K562 (cell line): ENCODE results near the gene GBF1. TPM values are rescaled to one million over a fixed set of nuclear protein-coding genes. Genes with fewer than 3 reads are reported as not detected.

Experiments
- ASH1L ChIP-seq: fragments of 450-650 bp; IDR thresholded peaks from 2 replicates; pipeline ENCODE4 v1.6.1; 2018; ENCODE audit warnings: borderline replicate concordance, mild to moderate bottlenecking, low read depth; ENCODE audit not compliant: partially characterized antibody
- CBX1 ChIP-seq: sonication (generic); IDR thresholded peaks from 2 replicates; pipeline ENCODE4 v1.6.1; 2016; ENCODE audit warnings: antibody characterized with exemption, low read depth, mild to moderate bottlenecking
- CEBPG ChIP-seq, 3 experiments: fragments of 200-800 bp in 1 of 3; sonication (Bioruptor generic) in 1 of 3; sonication (generic) in 1 of 3; formaldehyde crosslinking in 1 of 3; IDR thresholded peaks in 2 of 3; conservative IDR thresholded peaks in 1 of 3; 2 replicates each; pipeline versions ENCODE4 v1.6.1 to v1.8.0; 2016 to 2022; ENCODE audit warnings: missing compliant biosample characterization in 2 of 3, missing genetic modification characterization in 2 of 3, mild to moderate bottlenecking in 1 of 3, missing genetic modification reagents in 1 of 3
- CTBP1 ChIP-seq: fragments of 450-650 bp; IDR thresholded peaks from 2 replicates; pipeline ENCODE4 v1.6.1; 2016; ENCODE audit warnings: borderline replicate concordance
- GTF2F1 ChIP-seq: IDR thresholded peaks from 2 replicates; pipeline ENCODE4 v1.6.1; 2011; ENCODE audit warnings: low read depth, low read length, improper control_type of control experiment
- HDAC1 ChIP-seq, 2 experiments: fragments of 450-650 bp; IDR thresholded peaks; 2 replicates each; pipeline ENCODE4 v1.6.1; 2016 to 2017; ENCODE audit warnings: inconsistent platforms in 1 of 2, mild to moderate bottlenecking in 1 of 2, moderate library complexity in 1 of 2
- HEY1 ChIP-seq: fragments of 250-450 bp; sonication (Bioruptor Pico); IDR thresholded peaks from 2 replicates; pipeline ENCODE4 v1.5.0; 2020; ENCODE audit warnings: mild to moderate bottlenecking, moderate library complexity, borderline replicate concordance
- NCOA2 ChIP-seq, 2 experiments: fragments of 450-650 bp; IDR thresholded peaks; 2 replicates each; pipeline ENCODE4 v1.6.1; 2018; ENCODE audit warnings: mild to moderate bottlenecking in 2 of 2, moderate library complexity in 1 of 2; ENCODE audit not compliant: partially characterized antibody in 2 of 2
- NEUROD1 ChIP-seq: fragments of 150-350 bp; IDR thresholded peaks from 2 replicates; pipeline ENCODE4 v1.6.1; 2014; ENCODE audit warnings: borderline replicate concordance, low read length, low read depth; ENCODE audit not compliant: partially characterized antibody
- NKRF ChIP-seq: fragments of 450-650 bp; IDR thresholded peaks from 2 replicates; pipeline ENCODE4 v1.6.1; 2016; ENCODE audit warnings: borderline replicate concordance
- POU5F1 ChIP-seq: fragments of 150-350 bp; IDR thresholded peaks from 2 replicates; pipeline ENCODE4 v1.6.1; 2014; ENCODE audit warnings: borderline replicate concordance, low read length, low read depth, mild to moderate bottlenecking; ENCODE audit not compliant: partially characterized antibody
- RAD51 ChIP-seq: fragments of 450-650 bp; IDR thresholded peaks from 2 replicates; pipeline ENCODE4 v1.7.1; 2016; ENCODE audit warnings: low read depth, mild to moderate bottlenecking, borderline replicate concordance
- RBBP5 ChIP-seq: fragments of 200-600 bp; sonication (generic); IDR thresholded peaks from 2 replicates; pipeline ENCODE4 v1.6.1; 2012; ENCODE audit warnings: borderline replicate concordance, mild to moderate bottlenecking, low read length, control low read depth, inconsistent platforms; ENCODE audit not compliant: insufficient read depth, poor library complexity, severe bottlenecking
- ZKSCAN3 ChIP-seq: fragments of 250-450 bp; sonication (Bioruptor Pico); IDR thresholded peaks from 2 replicates; pipeline ENCODE4 v1.4.0; 2020
- ZNF12 ChIP-seq: sonication (generic); formaldehyde crosslinking; IDR thresholded peaks from 2 replicates; pipeline ENCODE4 v1.4.0; 2020; ENCODE audit warnings: mild to moderate bottlenecking, missing genetic modification reagents
- ZNF764 ChIP-seq: fragments of 250-450 bp; sonication (Bioruptor Pico); IDR thresholded peaks from 2 replicates; pipeline ENCODE4 v1.4.0; 2020; ENCODE audit warnings: low read depth, mild to moderate bottlenecking, moderate library complexity
- polyA plus RNA-seq, 8 experiments: library from polyadenylated mRNA; depleted of rRNA in 4 of 8; stranded (reverse) in 5 of 8; unstranded in 3 of 8; fragments of >200 nt; fragmentation: Nextera tagmentation in 2 of 8; fragmentation: Illumina TruSeq in 1 of 8; extraction: Ambion mirVana in 2 of 8; extraction: Trizol in 1 of 8; gene quantifications; 2 replicates each; pipeline versions ENCODE4 v1.2.1 to v1.2.3, GENCODE V29; 2011 to 2014; ENCODE audit warnings: inconsistent platforms in 1 of 8, missing spikeins in 1 of 8
- total RNA-seq, 7 experiments: library from RNA; depleted of rRNA in 6 of 7; stranded (reverse); fragments of >200 nt in 6 of 7; fragmentation: Illumina TruSeq in 2 of 7; extraction: Trizol in 2 of 7; gene quantifications; 2 replicates each; pipeline versions ENCODE4 v1.2.1 to v1.2.3, GENCODE V29; 2011 to 2021; ENCODE audit warnings: low replicate concordance in 1 of 7
- TF ChIP-seq, protein P1 (sequence below): sonication (generic); formaldehyde crosslinking; IDR thresholded peaks from 2 replicates; pipeline ENCODE4 v1.8.0; 2022; ENCODE audit warnings: mild to moderate bottlenecking, low read depth, missing genetic modification reagents
- TF ChIP-seq, protein P2 (sequence below), 3 experiments: IDR thresholded peaks in 2 of 3; conservative IDR thresholded peaks in 1 of 3; 2 replicates each; pipeline ENCODE4 v1.5.1; 2011 to 2012; ENCODE audit warnings: low read length in 3 of 3, mild to moderate bottlenecking in 3 of 3, control low read depth in 2 of 3, improper control_type of control experiment in 1 of 3, inconsistent platforms in 1 of 3, low read depth in 1 of 3, mixed read lengths in 1 of 3, moderate library complexity in 1 of 3; ENCODE audit not compliant: insufficient read depth in 2 of 3
- TF ChIP-seq, protein P3 (sequence below): fragments of 450-650 bp; IDR thresholded peaks from 2 replicates; pipeline ENCODE4 v1.6.1; 2016; ENCODE audit warnings: antibody characterized with exemption

Gene GBF1
- total and polyA plus RNA-seq, 9 of the 15 experiments (the other 6 are each of a cell fraction or from before 2014, with no cell fraction given): 0.69 to 28.0 (median 10.3) TPM

GRCh38 chr10:102241444-102242117, 3.8 kb upstream of the GBF1 start, which contains the start of gene PITX3 (continued):
- TF ChIP-seq, protein P1, sequence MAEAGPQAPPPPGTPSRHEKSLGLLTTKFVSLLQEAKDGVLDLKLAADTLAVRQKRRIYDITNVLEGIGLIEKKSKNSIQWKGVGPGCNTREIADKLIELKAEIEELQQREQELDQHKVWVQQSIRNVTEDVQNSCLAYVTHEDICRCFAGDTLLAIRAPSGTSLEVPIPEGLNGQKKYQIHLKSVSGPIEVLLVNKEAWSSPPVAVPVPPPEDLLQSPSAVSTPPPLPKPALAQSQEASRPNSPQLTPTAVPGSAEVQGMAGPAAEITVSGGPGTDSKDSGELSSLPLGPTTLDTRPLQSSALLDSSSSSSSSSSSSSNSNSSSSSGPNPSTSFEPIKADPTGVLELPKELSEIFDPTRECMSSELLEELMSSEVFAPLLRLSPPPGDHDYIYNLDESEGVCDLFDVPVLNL: no peak
- peak in 1 of 2 experiments; percentile 92; a peak in 2 of 4 replicates for TF ChIP-seq HDAC1 (IDR thresholded peaks at IDR 0.05)
- no peak for TF ChIP-seq GTF2F1
- TF ChIP-seq, protein P2, sequence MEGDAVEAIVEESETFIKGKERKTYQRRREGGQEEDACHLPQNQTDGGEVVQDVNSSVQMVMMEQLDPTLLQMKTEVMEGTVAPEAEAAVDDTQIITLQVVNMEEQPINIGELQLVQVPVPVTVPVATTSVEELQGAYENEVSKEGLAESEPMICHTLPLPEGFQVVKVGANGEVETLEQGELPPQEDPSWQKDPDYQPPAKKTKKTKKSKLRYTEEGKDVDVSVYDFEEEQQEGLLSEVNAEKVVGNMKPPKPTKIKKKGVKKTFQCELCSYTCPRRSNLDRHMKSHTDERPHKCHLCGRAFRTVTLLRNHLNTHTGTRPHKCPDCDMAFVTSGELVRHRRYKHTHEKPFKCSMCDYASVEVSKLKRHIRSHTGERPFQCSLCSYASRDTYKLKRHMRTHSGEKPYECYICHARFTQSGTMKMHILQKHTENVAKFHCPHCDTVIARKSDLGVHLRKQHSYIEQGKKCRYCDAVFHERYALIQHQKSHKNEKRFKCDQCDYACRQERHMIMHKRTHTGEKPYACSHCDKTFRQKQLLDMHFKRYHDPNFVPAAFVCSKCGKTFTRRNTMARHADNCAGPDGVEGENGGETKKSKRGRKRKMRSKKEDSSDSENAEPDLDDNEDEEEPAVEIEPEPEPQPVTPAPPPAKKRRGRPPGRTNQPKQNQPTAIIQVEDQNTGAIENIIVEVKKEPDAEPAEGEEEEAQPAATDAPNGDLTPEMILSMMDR (IDR thresholded peaks at IDR 0.05 in 2 of 3, conservative IDR thresholded peaks at IDR 0.05 in 1 of 3; ENCODE audit: insufficient read depth in 2 of 3, low read depth in 1 of 3, low read length in 3 of 3): peak in 2 of 3 experiments; percentile 16 to 17; a peak in 1 of 6 replicates
- TF ChIP-seq CBX1: no peak
- peak; percentile 94 for TF ChIP-seq NKRF
- TF ChIP-seq ZNF764 (CRISPR knock-in tag): no peak
- no peak for TF ChIP-seq RBBP5
- TF ChIP-seq NCOA2 (IDR thresholded peaks at IDR 0.05; ENCODE audit: partially characterized antibody in 2 of 2): no peak
- TF ChIP-seq NEUROD1: peak; percentile 22
- no peak for TF ChIP-seq ZKSCAN3 (CRISPR knock-in tag)
- TF ChIP-seq CEBPG (CRISPR knock-in tag; IDR thresholded peaks at IDR 0.05): no peak
- TF ChIP-seq CEBPG (tag; conservative IDR thresholded peaks at IDR 0.05 in 1 of 2, IDR thresholded peaks at IDR 0.05 in 1 of 2): no peak
- TF ChIP-seq CTBP1: peak; percentile 41; the same call in 1 of the 2 replicates
- TF ChIP-seq ZNF12 (CRISPR knock-in tag): no peak
- TF ChIP-seq ASH1L: no peak
- peak; percentile 58; the same call in 1 of the 2 replicates for TF ChIP-seq RAD51
- TF ChIP-seq POU5F1: no peak
- TF ChIP-seq, protein P3, sequence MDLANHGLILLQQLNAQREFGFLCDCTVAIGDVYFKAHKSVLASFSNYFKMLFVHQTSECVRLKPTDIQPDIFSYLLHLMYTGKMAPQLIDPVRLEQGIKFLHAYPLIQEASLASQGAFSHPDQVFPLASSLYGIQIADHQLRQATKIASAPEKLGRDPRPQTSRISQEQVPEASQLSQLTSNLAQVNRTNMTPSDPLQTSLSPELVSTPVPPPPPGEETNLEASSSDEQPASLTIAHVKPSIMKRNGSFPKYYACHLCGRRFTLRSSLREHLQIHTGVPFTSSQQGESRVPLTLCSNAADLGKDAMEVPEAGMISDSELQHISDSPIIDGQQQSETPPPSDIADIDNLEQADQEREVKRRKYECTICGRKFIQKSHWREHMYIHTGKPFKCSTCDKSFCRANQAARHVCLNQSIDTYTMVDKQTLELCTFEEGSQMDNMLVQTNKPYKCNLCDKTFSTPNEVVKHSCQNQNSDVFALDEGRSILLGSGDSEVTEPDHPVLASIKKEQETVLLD: peak; percentile 43; the same call in 1 of the 2 replicates
- TF ChIP-seq HEY1 (CRISPR knock-in tag): no peak
